ENCODE measurements around the gene PIK3CB.
"Not testable (repeated sequence)": the region's sequence is repeated elsewhere in the genome, so short reads cannot be mapped to it uniquely, and the experiment has no call there.

Gene PIK3CB

DNA sequence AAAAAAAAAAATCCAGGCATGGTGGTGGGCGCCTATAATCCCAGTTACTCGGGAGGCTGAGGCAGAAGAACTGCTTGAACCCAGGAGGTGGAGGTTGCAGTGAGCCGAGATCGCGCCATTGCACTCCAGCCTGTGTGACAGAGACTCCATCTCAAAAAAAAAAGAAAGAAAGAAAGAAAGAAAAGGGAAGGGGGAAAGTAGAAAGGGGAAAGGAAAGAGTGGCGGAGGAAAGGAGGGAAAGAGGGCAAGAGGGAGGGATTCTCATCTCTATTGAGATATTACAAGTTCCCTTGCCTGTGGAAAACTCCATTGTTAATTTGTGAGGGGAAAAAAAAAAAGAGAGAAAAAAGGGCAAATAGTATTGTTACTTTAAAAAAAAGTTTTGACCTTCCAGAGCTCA lies 32.5 kb downstream of the PIK3CB start:
- not testable (repeated sequence) for DNase-seq

DNA sequence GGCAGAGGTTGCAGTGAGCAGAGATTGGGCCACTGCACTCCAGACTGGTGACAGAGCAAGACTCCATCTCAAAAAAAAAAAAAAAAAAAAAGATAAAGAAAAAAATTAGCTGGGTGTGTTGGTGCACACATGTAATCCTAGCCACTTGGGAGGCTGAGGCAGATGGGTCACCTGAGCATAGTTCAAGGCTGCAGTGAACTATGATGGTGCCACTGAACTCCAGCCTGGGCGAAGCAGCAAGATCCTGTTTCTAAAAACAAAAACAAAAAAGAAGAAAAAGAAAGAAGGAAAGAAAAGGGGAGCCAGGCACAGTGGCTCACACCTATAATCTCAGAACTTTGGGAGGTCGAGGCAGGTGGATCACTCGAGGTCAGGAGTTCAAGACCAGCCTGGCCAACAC lies 32.9 kb downstream of the PIK3CB start:
- no peak for DNase-seq

DNA sequence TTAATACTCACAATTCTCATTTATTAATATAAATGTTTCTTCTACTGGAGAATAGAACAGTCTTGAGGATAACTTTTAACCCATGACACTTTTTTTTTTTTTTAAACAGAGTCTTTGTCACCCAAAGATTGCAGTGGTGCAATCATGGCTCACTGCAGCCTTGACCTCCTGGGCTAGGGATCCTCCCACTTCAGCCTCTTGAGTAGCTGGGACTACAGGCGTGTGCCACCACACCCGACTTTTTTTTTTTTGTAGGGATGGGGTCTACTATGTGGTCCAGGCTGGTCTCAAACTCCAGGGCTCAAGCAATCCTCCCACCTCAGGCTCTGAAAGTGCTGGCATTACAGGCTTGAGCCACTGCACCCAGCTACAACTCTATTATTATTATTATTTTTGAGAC lies 34.5 kb downstream of the PIK3CB start:
- DNase-seq = no peak

DNA sequence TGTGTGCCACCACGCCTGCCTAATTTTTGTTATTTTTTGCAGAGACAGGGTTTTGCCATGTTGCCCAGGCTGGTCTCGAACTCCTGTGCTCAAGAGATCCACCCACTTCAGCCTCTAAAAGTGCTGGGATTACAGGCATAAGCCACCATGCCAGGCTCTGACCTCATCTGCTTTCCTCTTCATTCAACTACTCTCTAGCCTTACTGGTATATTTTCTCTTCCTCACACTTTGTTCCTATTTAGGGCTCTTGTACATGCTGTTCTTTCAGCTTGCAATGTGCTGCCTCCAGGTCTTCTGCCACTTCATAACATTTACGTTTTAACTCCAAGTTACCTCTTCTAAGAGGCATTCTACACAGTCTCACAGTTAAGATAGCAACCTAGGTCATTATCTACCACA lies 34.9 kb downstream of the PIK3CB start:
- DNase-seq = no peak

DNA sequence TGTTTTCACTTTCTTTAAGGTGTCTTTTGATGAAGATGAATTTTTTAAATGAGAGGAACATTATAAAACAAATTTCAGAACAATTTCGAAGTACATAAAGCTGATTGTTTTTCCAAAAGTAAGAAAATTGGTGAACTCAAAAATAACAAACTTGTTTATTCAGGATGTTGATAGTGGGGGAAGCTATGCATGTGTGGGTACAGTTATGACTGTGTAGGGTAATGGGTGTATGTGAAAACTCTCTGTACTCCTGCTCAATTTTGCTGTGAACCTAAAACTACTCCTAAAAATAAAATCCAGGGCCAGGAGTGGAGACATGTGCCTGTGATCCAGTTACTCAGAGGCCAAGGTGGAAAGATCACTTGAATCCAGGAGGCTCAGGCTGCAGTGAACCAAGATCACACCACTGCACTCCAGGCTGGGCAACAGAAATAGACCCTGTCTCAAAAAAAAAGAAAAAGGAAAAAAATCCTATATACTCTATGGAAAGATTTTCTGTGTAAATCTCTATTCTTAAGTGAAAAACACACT lies 37.2 kb downstream of the PIK3CB start:
- DNase-seq = no peak

DNA sequence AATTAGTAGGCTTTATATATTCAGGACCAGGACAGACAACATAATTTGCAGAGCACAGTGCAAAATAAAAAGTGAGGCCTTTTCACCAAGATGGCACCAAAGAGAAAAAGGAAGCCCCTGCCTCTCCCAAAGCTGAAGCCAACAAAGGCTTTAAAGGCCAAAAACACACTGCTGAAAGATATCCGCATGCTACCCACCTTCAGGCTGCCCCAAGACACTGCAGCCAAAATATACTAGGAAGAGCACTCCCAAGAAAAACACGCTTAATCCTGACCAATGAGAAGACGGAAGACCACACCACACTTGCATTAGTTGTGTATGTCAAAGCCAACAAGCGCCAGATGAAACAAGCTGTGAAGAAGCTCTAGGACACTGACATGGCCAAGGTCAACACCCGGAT lies 38.0 kb downstream of the PIK3CB start:
- DNase-seq = no peak

DNA sequence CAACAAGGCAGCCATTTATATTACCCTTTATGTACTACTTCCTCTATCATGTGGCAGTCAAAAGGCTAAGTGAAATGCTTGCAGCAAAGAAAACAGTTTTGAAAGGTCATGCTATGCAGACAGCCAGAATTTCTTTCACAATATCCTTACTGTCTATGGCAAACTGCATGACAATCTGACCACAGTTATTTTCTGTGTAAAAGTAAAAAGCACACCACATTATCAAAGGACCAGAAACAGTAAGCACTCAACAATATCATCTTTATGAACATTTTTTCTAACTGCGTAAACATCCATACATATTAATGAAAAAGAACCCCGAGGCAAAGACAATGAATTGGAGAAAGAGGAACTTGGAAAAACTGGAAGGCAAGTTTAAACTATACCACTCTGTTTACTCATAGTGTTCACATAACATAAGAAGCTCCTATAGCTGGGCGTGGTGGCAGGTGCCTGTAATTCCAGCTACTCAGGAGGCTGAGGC lies 47.9 kb downstream of the PIK3CB start:
- no peak for DNase-seq

DNA sequence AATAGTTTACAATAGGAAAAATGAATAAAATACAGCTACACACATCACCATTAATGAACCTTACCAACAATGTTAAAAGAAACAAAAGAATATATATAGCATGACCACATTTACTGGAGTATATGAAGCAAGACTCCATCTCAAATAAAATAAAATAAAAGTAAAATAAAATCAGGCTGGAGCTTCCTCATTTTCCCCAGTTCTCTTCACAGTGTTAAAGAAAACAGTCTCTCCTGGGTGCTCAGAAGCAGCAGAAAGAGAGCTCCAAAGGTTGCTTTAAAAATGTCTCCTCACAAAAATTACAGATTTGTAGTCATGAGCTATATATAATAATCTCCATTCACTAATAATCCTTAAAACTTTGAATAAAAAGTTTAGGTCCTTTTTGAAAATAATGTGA lies 48.8 kb downstream of the PIK3CB start:
- DNase-seq = no peak

DNA sequence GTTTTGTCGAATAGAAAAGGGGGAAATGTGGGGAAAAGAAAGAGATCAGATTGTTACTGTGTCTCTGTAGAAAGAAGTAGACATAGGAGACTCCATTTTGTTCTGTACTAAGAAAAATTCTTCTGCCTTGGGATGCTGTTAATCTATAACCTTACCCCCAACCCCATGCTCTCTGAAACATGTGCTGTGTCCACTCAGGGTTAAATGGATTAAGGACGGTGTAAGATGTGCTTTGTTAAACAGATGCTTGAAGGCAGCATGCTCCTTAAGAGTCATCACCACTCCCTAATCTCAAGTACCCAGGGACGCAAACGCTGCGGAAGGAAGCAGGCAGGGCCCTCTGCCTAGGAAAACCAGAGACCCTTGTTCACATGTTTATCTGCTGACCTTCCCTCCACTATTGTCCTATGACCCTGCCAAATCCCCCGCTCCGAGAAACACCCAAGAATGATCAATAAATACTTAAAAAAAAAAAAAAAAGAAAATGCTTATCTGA lies 49.3 kb downstream of the PIK3CB start:
- not testable (repeated sequence) for DNase-seq

DNA sequence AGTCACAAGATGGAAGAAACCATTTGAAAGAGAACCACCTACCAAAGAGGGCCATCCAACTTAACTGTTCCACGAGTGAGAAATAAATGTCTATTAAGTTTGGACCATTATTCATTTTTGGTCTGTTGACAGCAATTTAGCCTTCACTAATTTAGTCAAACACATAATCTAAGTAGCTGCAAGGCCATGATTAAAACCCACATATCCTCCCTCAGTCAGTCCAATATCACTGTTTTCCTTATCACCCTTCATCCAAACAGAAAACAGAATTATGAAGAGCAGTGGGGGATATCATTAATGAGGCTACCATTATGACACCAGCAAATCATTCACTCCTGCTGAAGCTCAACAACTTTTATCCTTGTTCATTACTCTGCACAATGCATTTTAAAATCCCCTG lies 52.0 kb downstream of the PIK3CB start:
- DNase-seq = no peak

DNA sequence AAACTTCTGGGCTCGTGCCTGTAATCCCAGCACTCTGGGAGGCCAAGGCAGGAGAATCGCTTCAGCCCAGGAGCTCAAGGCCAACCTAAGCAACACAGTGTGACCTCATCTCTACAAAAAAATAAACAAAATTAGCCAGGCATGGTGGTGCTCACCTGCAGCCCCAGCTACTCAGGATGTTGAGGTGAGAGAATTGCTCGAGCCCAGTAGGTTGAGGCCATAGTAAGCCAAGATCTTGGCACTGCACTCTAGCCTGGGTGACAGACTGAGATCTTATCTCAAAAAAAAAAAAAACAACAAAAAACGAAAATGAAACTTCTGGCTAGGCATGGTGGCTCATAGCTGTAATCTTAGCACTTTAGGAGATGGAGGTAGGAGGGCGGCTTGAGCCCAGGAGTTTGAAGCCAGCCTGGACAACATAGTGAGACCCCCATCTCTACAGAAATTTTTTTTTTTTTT lies 53.7 kb downstream of the PIK3CB start:
- DNase-seq = no peak

DNA sequence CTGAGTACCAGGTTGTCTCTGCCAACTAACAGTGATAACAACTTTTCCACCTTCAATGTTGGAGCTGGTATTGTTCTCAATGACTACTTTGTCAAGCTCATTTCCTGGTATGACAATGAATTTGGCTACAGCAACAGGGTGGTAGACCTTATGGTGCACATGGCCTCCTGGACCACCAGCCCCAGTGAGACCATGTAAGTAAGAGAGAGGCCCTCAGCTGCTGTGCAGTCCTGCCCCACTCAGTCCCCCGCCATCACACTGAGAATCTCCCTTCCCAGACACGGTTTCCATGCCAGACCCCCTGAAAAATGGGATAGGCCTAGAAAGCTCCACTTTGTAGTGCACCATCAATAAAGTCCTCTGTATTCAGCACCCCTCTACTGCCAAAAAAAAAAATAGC lies 56.1 kb downstream of the PIK3CB start:
- no peak for DNase-seq

DNA sequence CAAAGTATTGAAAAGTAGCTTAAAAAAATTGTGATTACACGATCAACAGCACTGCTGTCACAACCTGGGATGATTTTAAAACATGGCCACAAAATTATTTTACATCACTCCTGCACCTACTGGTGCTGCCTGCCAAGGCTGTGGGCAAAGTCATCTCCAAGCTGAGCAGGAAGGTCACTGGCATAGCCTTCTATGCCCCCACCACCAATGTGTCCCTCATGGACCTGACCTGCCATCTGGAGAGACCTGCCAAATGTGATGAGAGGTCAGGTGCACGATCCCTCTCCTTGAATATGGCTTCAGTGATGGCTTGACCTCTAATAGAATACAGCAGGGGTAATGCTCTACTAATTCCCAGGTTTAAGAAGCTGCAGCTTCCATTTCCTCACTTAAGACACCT lies 57.8 kb downstream of the PIK3CB start:
- DNase-seq = no peak

DNA sequence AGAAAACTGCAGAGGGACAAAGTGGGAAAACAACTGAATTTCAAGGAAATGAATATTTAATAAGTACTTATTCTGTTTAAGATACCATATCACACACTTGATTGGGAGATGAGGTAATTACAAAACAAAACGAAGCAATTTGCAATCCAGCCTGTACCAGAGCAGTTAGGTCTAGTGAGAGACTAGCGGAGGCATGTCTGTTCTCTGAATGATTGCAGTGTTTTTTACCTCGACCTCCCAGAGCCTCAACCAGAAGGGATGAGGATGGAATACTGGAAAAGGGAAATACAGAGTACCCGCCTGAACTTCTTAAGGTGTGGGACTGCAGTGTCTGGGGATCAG lies 59.5 kb downstream of the PIK3CB start:
- DNase-seq = no peak

DNA sequence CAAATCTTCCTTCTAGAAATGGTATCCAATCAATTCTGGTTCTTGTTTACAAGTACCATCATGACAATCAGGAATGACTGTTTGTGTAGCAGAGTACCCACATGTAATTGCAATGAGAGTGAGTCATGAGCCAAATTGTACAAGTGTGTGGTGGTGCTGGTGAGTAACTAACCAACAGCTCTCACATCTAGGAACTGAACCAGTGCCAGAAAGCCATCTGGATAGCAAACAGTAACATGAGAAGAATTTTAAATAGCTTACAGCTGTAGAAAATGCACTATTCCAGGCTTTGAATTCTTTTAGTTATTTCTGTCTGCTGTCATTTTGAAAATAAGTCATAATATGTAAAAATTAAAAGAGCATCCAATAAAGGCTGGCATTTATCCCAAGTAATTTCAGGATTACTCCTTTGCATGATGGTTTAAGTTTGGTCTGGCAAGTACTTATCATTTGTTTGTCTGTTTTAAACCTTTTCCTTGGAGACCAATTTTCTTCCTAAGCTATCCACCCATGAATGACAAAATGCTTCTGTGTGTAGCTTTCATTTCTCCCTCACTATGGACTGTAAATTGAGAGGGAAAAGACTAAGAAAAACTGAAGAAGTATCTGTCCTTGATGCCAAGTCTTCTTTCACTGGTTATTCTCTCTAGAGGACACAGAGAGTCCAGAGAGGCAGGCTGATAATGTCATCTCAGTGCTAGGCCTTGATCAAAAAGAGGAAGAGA lies 60.0 kb downstream of the PIK3CB start:
- DNase-seq = peak; percentile 95

DNA sequence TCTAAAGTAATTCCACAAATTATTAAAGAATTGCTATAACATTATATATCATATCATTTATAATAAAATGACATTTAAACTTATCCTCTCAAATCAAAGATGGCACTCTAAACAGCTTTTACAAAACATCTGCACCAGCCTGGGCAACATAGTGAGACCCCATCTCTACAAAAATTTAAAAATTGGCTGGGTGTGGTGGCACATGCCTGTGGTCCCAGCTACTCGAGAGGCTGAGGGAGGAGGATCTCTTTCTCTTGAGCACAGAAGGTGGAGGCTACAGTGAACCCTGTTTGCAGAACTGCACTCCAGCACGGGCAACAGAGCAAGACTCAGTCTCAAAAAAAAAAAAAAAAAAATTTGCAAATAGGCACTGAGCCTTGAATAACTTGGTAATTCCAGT lies 63.1 kb downstream of the PIK3CB start:
- DNase-seq = no peak

DNA sequence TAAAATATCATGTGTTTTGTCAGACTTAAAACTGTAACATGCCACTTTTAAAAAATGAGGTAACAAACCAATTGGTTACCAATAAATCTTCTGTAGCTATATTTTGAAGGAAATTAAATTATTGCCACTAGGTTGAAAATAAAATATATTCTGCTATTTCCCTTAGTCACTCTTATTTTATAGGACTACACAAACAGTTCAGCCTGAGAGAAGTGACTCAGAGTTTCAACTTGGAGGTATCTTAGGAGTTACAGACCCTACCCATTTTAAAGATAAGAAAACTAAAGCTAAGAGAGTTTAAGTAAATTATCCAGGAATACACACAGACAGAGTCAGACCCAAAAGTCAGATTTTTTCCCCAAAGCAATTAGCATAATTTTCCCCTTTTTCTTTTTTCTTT lies 65.1 kb downstream of the PIK3CB start:
- DNase-seq = no peak

DNA sequence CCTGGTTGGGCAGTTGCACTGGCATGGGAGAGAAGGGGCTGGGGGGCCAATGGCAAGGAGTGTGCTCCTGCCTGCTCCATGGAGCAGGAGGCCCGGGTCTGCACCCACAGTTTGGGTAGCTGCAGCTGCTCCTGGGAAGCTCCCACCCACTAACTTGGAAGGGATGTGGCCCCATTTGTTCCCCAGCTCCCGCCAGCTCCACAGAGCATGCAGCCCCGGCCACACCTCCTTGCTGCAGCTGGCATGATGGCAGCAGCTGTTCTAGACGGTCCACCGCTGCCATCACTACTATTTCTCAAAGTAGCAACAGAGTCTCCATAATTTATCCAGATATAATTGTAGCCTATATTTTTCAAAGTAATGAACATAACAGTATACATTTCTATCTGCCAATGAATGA lies 65.8 kb downstream of the PIK3CB start:
- no peak for DNase-seq

DNA sequence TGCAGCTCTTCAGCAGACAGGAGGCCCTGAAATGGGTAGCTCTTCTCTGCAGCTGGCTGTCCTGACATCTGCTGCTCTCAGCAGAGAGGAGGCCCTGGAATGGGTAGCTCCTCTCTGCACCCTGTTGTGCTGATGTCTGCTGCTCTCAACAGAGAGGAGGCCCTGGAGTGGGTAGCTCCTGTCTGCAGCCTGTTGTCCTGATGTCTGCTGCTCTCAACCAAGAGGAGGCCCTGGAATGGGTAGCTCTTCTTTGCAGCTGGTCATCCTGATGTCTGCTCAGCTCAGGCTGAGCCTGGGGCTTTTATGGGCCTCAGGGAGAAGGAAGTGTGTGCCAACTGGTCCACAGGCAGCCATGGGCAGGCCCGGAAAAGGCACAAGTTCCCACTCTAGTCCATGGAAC lies 66.6 kb downstream of the PIK3CB start:
- no peak for DNase-seq

DNA sequence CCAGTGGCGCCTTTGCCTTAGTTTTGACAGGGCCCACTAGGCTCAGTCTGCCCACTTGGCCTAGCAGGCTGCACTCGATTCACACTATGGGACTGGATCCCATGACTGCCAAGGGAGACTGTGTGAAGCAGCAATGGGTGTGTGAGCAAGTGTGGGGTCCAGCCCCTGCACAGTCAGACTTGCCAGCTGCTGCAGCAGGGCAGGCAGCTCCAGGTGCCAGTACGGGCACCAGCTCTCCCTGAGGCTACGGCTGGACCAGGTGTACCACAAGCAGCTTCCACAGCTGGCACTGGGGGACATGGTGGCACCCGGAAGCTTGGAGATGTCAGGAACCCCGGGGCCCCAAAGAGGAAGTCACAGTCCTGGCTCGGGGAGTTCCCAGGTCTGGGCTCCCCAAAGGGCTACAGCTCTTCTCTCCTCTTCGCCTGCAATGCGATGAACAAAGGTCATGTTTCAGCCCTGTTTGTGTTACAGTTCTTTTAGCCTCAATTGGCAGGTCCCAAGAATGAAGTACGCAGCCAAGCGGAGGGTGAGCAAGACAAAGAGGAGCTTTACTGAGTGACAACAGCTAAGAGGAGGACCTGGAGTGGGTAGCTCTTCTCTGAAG lies 67.1 kb downstream of the PIK3CB start:
- no peak for DNase-seq

DNA sequence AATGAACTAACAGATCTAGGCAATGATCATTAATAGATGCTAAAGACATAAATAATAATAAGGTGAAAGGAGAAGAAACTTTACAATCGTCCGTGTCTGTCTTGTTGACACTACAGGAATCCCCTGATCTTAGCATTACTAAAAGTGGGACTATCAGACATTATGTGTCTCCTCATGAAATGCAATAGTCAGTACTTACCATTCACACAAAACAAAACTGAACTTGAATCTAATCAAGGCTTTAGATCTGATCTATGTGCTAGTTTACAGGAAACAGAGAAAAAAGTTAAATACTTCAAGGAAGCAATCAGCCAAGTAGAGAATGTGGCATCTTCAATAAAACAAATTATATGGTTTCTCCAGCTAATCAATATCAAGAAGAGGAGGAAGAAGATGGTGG lies 73.7 kb downstream of the PIK3CB start:
- no peak for DNase-seq

DNA sequence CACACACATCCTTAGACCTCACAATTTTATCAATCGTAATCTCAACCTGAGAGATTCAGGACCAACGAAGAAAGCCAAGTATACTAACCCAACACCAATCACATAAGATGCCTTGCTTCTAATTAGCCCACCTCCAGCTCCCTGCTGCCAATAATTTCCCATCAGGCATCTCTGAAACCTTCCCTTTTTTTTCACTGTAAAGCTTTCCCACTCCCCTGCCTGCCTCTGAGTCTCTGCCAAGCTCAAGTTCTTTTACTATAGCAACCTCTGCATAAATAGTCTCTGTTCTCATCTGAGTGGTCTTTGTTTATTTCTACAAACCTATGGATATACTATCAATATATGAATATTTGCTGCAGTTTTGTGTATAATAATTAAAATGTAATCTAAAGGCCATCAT lies 86.5 kb downstream of the PIK3CB start:
- no peak for DNase-seq

DNA sequence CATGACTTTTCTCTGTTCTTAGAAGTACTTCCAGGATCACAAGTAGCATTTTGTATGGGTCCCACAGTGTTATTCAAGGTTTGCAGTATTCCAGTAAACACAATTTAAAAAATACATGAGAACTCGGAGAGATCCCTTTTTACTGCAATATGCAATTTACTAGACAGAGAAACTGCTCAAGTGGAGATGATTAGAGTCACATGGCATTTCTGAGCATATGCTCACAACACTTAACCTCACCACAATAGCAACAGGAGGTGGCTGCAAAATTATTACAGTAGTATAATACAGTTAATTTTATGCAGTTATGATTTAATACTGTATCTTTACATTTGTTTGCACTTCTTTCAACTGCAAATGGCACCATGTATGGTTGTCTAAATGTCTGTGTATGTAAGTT lies 87.5 kb downstream of the PIK3CB start:
- DNase-seq = no peak

DNA sequence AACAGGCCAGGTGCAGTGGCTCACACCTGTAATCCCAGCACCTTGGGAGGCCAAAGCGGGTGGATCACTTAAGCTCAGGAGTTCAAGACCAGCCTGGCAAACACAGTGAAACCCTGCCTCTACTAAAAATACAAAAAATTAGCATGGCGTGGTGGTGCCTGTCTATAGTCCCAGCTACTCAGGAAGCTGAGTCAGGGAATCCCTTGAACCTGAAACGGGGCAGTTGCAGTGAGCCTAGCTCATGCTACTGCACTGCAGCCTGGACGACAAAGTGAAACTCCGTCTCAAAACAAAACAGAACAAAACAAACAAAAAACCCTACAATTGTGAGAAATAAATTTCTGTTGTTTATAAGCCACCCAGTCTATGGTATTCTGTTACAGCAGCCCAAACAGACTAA lies 94.7 kb downstream of the PIK3CB start:
- DNase-seq = no peak

DNA sequence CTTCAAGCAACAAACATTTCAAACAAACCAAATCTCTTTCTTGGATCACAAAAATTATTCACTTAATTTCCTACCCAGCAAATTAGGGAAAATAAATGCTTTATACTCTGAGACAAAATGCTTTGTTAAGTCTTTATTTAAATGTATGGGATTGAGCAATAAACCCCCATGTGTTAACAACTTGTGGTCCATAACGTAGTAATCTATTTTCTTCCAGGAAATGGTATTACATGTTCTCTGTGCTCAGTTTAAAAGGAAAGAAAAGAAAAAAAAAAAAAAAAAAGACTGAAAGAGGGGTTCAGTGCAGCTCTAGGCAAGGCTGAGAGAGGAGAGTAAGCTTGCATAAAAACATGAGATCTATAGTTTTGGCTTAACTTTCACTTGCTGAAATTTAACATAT lies 102.3 kb downstream of the PIK3CB start:
- DNase-seq = no peak
